Lower lobe of right lung (tissue), 2 donors: ENCODE measurements around the gene ARID1B. TPM values are rescaled to one million over a fixed set of nuclear protein-coding genes. Genes with fewer than 3 reads are reported as not detected.

Experiments used
- ATAC-seq, 2 donors: fragments of 200-7000 bp; cut with Tn5 transposase; one replicate each; pipeline ENCODE4 v1.9.1; 2020 to 2022; ENCODE audit warnings: mild to moderate bottlenecking in 2 of 2, moderate library complexity in 2 of 2
- DNase-seq: peaks from one replicate; pipeline ENCODE4 v3.0.0-alpha.2; 2020
- H3K27ac ChIP-seq: fragments of 200-600 bp; one replicate; pipeline ENCODE4 v1.8.0; 2022
- H3K27me3 ChIP-seq: fragments of 200-600 bp; one replicate; pipeline ENCODE4 v1.8.0; 2022; ENCODE audit warnings: low read depth
- H3K36me3 ChIP-seq: fragments of 200-600 bp; one replicate; pipeline ENCODE4 v1.8.0; 2022; ENCODE audit warnings: mild to moderate bottlenecking
- H3K4me1 ChIP-seq: fragments of 200-600 bp; one replicate; pipeline ENCODE4 v1.8.0; 2022
- H3K4me3 ChIP-seq: fragments of 200-600 bp; one replicate; pipeline ENCODE4 v1.8.0; 2022; ENCODE audit warnings: mild to moderate bottlenecking
- H3K9me3 ChIP-seq: fragments of 200-600 bp; one replicate; pipeline ENCODE4 v1.8.0; 2022
- intact Hi-C: fragments of 100-400 bp; cut with DNase I; formaldehyde crosslinking; loops from one replicate; pipeline ENCODE4 v1.11.0; 2022
- total RNA-seq: library from RNA; stranded (reverse); fragmentation: NEBNext Ultra II Directional; extraction: Animal tissue kit (Norgen Biotek cat#: 25700); gene quantifications from one replicate; pipeline ENCODE4 v1.2.1, GENCODE V29; 2021
- TF ChIP-seq, protein P1 (sequence below): fragments of 200-600 bp; IDR thresholded peaks from one replicate; pipeline ENCODE4 v1.8.0; 2022; ENCODE audit warnings: antibody characterized with exemption, mild to moderate bottlenecking
- donor health status: DM: no; HTN: yes; CAD: no; lungs with severe emphysema.

ARID1B gene
- total RNA-seq, 1 donor from 2014 or later: 95.5 TPM

DNA sequence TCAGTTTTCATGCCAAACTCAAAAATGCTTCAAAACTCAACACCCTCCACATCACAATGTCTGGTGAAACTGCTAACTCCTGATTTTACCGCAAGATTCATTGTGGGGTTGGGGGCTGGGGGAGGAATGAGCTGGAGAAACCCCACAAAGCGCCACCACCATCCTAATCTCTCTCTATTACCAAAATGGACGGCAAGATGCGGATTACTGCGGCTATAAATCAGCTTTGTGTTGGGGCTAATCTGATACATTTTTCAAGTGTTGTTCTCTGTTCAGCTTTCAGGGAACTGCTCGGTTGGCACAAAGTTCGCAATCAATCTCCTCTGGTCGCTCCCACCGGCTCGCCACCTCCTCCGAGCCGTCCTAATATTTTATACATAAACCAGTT lies 462.5 kb downstream of the ARID1B start:
- Histone ChIP-seq H3K9me3 (no peaks in the 10 kb centered on the region), H3K4me1 (peaks cover 22% of the 10 kb centered on the region), H3K27me3 (peaks cover 26% of the 10 kb centered on the region), H3K27ac (no peak overlapping the region), H3K36me3 (no peaks in the 10 kb centered on the region), H3K4me3 (peak overlapping the region; percentile 17)
- TF ChIP-seq, protein P1, sequence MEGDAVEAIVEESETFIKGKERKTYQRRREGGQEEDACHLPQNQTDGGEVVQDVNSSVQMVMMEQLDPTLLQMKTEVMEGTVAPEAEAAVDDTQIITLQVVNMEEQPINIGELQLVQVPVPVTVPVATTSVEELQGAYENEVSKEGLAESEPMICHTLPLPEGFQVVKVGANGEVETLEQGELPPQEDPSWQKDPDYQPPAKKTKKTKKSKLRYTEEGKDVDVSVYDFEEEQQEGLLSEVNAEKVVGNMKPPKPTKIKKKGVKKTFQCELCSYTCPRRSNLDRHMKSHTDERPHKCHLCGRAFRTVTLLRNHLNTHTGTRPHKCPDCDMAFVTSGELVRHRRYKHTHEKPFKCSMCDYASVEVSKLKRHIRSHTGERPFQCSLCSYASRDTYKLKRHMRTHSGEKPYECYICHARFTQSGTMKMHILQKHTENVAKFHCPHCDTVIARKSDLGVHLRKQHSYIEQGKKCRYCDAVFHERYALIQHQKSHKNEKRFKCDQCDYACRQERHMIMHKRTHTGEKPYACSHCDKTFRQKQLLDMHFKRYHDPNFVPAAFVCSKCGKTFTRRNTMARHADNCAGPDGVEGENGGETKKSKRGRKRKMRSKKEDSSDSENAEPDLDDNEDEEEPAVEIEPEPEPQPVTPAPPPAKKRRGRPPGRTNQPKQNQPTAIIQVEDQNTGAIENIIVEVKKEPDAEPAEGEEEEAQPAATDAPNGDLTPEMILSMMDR: no peak
- ATAC-seq: no peak
- no peak for DNase-seq
- intact Hi-C loops: no loop called here

DNA sequence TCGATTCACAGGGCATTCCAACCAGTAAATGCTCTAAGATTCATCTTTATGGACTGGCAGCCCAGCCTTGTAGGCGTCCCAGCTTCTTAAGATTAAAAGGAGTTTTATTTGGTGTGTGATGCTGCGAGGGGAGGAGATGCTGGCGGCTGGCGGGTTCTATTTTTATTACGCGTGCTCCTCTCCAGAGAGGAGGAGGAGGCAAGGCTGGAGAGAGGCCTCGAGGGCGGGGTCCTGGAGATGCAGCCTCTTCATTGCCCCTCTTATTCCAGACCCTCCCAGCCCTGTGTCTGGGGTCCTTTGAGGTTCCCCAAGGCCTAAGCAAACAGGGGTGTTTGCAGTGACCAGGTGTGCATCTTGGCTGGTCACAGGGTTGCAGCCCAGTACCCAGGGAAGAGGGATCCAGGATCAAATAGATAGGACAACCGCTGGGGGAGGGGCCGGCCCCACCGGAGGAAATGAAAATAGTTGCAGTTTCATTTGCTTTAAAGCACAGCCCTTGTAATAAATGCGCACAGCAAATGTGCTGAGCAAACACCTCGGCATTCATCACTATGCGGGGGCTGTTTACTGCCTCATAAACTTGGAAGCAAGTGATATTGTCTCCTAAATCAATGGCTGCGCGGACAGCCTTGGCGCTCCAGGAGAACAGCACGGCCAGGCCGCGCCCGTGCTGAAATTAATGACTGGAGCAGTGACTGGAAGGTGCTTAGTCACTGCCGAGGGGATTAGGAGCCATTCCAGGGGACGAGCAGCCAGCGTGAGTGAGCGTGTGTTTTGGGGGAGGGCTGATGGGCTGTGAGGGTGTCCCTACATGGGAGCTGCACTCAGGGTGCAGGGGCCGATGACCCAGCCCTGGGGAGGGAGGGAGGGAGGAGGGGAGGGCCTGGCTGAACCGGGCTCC lies 463.1 kb downstream of the ARID1B start:
- no peaks in the 10 kb centered on the region for H3K9me3 ChIP-seq
- H3K36me3 ChIP-seq: no peaks in the 10 kb centered on the region
- H3K4me1 ChIP-seq: peaks cover 17% of the 10 kb centered on the region
- H3K27me3 ChIP-seq: peaks cover 20% of the 10 kb centered on the region
- H3K27ac ChIP-seq: no peak overlapping the region
- ATAC-seq (no peak), DNase-seq (no peak)
- intact Hi-C loops: no loop called here
- H3K4me3 ChIP-seq: peak overlapping the region; percentile 17
- TF ChIP-seq, protein P1: no peak

DNA sequence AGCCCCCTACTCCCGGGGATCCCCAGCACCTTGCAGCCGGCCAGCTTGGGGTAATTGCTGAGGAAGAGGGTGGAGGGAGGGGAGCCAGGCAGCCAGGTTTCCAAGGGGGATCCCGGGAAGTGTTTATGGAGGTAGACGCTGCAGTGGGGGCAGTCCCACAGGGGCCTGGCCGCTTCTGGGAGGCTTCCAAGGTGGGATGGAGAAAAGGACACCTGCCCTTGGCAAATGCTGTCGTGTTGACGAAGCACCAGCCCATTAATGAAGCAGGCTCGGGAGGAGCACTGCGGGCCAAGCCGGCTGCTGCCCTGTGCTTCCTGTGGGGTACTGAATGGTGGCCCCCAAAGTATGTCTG lies 463.8 kb downstream of the ARID1B start:
- TF ChIP-seq, protein P1: no peak
- no peak for ATAC-seq
- Histone ChIP-seq H3K4me1 (peaks cover 10% of the 10 kb centered on the region), H3K27ac (no peak overlapping the region), H3K27me3 (peaks cover 14% of the 10 kb centered on the region), H3K36me3 (no peaks in the 10 kb centered on the region), H3K9me3 (no peaks in the 10 kb centered on the region), H3K4me3 (peak overlapping the region; percentile 17)
- no peak for DNase-seq
- intact Hi-C loops: no loop called here

DNA sequence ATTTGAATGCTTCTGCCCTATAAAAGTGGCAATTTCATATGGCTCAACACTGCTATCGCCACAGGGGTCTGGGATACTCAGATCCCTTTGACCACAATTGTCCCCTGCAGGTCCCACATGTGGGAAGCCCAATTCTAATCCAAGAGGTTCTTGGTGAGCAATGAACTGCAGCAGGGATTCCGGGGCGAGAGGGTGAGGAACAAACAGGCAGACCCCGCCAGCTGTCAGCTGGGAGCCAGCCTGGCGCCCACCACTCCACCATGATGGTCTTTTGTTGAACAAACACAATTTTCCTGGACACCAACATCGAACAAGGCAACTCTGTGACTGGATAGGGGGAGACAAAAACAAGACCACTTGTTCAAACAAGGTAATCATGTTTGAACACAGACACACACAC lies 465.6 kb downstream of the ARID1B start:
- H3K36me3 ChIP-seq: no peaks in the 10 kb centered on the region
- ATAC-seq (no peak), DNase-seq (no peak)
- H3K4me3 ChIP-seq: no peak overlapping the region
- intact Hi-C loops: no loop called here
- TF ChIP-seq, protein P1: no peak
- H3K27me3 ChIP-seq: no peaks in the 10 kb centered on the region
- no peaks in the 10 kb centered on the region for H3K9me3 ChIP-seq
- no peaks in the 10 kb centered on the region for H3K4me1 ChIP-seq
- H3K27ac ChIP-seq: no peak overlapping the region

DNA sequence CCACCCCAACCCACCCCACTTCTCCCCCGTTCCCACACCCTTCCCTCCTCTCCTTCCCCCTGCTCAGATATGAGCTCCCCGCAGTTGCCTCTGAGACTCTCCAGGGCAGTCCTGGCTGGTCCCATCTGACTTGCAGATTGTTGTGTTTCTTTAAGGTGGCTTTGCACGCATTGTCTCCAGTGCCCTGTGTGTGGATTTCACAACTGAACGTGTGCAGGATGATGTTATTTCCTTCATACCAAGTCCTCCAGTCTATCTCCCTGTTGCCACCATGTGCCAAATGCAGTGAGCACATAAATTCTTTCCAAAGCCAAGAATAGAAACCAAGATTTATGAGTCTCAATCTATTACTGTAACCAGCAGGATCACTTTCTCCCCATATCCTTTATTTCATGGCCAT lies 467.0 kb downstream of the ARID1B start:
- DNase-seq: no peak
- Histone ChIP-seq H3K36me3 (no peaks in the 10 kb centered on the region), H3K9me3 (no peaks in the 10 kb centered on the region), H3K27me3 (no peaks in the 10 kb centered on the region), H3K27ac (no peak overlapping the region), H3K4me3 (no peak overlapping the region), H3K4me1 (no peaks in the 10 kb centered on the region)
- TF ChIP-seq, protein P1: no peak
- no peak for ATAC-seq
- intact Hi-C loops: no loop called here
